GM21528 (cell line): ENCODE measurements around the gene BNIP2.
"Not testable (repeated sequence)": the region's sequence is repeated elsewhere in the genome, so short reads cannot be mapped to it uniquely, and the experiment has no call there.

Experiments used
- ATAC-seq: cut with Tn5 transposase; IDR thresholded peaks from one replicate; pipeline ENCODE4 v1.9.1; 2021; ENCODE audit warnings: mild to moderate bottlenecking, moderate library complexity; ENCODE audit not compliant: unreplicated experiment, low FRiP score

BNIP2 gene

DNA sequence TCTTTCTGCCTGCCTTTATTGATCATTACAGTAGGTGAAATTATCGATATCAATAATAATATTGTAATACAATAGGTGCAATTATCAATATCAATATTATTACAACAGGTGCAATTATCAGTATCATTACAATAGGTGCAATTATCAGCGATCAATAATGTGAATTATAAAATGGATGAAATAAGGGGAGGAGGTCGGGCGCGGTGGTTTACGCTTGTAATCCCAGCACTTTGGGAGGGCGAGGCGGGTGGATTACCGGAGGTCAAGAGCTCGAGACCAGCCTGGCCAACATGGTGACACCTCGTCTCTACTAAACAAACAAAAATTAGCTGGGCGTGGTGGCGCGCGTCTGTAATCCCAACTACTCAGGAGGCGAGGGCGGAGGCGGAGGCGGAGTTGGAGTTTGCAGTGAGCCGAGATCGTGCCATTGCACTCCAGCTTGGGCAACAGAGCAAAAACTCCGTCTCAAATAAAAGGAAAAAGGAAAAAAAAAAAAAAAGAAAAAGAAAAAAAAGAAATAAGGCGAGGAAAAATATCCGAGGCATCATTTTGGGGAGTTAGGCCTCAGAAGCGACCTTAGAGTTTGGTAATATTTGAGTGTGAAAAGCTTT, 611 bp upstream of the BNIP2 start:
- ATAC-seq, result no peak

DNA sequence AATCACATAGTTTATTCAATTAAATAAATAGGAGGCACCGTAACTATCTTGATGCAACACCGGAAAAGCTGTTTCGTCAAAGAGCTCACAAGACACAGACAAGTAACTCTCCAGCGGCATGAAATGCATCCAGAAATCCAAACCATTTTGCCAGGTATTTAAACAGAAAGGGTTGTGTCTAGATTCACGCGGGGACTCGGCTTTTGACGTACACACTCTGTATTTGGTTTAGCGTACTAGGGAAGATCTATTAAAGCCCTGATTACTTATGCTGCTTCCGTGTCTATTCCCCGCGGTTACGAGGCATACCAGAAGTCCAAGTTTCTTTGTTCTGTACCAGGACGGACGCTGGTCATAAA, 718 bp downstream of the BNIP2 start:
- ATAC-seq, result peak; percentile 1

DNA sequence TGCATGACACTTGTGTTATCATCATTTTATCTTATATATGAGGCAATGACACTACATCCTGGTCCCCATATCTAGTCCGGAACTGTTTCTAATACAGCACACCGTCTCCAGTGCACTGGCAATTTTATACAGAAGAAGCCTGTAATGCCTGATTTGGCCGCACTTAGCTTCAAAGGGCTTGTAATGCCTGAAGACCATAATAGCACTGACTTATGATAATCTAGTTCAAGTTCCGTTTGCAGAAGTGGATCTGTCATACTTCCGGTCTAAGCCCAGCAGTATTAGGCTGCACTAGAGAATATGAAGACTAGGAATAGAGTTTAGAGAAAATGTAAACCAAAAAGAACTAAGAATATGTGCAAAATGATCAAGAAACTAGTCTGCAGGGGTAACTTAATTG, 1.3 kb downstream of the BNIP2 start:
- ATAC-seq, result no peak

DNA sequence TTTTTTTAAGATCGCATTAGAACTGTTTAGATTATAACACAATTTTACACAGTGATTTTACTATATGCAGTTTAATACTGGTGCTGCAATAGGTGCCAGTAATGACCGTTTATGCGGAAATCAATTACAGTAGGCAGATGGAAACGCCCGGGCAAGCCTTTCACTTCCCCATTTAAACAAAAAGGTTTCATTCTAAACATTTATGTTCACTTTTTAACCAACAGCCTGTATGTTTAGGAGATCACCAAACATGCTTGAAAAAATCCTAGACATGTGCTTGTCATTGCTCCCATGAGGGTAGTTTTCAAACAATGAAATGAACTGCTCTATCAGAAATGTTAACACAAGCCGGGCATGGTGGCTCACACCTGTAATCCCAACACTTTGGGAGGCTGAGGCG, 2.7 kb downstream of the BNIP2 start:
- ATAC-seq, result no peak

DNA sequence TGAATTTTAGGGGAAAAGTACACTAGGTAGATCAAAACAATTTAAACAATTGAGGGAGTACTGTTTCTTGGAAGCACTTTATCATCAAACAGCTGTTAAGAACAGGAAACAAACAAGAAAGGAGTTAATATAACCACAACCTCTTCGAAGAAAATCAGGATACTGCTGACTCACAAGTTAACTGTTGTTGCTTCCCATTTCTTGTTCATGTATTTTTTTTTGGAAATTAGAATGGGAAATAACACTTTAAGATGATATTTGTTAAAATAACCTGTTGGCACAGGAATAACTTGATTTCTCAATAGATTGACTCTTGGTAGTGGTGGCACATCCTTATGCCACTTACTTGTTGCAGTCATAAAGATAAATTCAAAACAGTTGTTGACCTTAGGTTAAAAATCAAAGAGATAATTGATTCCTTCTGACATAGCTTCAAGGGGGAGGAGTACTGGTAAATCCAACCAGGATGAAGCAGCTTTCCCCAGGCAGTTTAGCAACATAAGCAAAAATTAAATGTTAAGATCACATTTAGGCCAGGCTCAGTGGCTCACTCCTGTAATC, 3.3 kb downstream of the BNIP2 start:
- ATAC-seq, result no peak

DNA sequence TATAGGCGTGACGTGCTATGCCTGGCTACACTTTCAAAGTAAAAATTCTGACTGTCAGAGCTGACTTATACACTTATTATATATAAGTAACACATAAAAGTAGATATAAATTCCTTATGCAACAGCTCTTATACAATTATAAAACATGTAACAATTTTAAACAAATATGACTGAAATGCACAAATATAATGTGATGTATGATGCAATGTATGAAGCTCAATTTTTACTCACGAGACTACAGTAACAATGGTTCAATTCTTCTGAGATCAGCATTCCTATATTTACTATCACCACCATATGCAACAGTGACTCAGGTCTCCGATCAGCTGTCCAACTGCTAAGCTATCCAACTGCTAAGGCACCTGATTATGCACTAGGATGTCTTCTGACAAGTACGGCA, 8.2 kb downstream of the BNIP2 start:
- ATAC-seq, result no peak

DNA sequence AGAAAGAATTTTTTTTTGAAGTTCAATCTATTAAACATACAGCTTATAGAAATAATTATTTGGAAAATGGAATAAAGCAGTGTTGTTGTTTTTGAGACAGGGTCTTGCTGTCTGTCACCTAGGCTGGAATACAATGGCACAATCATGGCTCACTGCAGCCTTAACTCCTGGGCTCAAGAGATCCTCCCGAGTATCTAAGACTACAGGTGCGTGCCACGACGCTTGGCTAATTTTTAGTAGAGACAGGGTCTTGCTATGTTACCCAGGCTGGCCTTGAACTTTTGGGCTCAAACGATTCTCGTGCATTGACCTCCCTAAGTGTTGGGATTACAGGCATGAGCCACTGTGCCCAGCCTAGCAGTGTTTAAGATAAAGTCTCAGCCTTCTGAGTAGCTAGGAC, 8.8 kb downstream of the BNIP2 start:
- no peak for ATAC-seq

DNA sequence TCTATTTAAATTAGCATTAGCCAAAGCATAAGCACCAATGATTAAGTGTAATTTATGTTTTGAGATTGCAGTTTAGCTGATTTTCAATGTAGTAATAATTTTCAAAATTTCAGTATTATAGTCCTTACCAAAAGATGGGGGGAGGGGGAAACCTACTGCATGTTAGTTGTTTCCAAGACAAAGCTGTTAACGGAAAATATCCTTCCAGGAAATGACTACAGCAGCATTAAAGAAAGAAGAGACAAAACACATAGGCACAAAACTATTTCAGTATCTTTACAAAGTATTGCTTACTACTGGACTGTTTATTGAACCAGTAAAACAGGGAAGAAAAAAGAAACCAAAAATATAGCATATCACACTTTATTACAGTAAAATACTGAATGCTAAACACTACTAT, 10.5 kb downstream of the BNIP2 start:
- no peak for ATAC-seq

DNA sequence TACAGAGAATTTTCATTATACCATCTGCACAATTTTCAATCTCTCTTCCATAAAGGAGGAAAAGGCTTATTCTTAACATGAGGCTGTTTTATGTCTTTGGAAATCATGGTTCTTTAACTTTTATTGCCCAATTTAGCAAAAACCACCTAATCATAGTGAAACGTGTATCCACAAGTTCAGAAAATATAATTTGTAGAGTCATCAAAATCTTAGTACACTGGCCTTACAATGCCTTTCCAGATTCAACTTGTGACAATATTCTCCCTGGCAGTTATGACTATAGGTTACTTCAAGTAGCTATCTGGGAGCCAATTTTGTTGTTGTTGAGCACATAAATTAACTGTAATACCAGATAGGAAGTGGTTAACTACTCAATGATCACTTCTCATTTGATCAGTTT, 10.9 kb downstream of the BNIP2 start:
- ATAC-seq, result no peak

DNA sequence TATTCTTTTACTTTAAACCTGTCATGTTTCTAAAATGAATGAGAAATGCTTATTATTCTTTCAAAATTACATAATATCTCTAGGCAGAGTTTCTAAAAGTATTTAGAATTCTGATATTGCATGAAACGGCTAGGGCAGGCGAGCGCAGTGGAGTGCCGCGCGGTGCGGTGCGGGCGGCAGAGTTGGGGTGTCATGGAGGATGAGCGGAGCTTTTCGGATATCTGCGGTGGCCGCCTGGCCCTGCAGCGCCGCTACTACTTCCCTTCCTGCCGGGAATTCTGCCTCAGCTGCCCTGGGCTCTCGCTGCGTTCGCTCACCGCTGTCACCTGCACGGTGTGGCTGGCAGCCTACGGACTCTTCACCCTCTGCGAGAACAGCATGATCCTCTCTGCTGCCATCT, 12.6 kb downstream of the BNIP2 start:
- ATAC-seq, result no peak

DNA sequence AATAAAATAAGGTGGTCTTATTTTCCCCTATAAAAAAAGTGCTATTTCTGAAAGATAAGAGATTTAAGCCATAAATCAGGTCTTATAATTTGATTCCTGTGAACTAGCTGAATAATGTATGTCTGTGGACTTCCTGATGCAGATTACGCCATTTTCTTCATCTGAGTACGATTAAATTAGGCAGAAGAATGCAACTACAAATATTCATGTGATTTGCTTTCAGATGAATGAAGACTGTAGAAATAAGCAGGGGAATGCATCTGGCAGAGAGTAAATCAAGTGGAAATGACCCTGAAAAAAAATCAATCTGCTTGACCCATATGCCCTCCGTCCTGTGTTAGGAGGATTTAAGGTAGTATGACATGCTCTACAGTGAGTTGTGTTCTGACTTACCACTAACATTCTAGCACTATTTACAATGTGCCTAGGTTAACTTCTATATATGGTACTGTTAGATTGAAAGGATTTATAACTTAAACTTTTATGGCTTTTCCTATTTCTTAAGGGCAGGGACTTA, 14.7 kb downstream of the BNIP2 start:
- ATAC-seq, result no peak

DNA sequence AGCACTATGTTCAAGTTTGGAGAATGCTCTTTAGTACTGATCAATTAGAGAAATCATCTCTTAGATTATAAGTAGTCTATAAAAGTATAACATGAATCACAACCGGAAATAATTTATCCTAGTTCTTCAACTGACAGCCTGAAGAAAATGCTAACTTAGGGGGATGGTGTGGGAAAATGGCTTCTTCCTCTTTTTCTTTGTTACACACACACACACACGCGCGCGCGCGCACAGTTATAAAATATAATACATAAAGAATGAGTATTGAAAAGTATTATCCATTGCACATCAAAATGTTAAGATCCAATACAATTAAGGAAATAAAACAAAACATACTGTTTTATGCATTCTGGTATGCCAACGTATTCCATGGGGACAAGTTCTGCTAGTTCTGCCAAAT, 20.6 kb downstream of the BNIP2 start:
- ATAC-seq, result no peak

DNA sequence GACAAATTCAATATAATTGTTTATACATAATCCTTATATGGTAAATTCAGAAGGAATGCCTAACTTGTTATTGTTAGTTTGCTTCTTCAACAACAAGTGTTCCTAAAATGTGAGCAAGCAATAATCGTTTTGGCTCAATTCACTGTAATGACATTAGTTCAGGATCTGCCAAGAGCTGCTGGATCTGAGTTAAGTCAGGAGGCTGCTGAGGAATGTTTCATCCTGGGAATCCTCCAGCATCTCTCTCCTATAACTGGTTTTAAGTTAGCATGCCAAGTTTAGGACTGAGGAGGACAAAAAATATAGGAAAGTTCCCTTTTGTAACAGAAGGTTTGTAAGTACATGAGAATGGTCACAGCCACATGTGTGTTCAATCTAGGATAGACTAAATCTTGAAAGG, 26.9 kb downstream of the BNIP2 start:
- ATAC-seq, result no peak

DNA sequence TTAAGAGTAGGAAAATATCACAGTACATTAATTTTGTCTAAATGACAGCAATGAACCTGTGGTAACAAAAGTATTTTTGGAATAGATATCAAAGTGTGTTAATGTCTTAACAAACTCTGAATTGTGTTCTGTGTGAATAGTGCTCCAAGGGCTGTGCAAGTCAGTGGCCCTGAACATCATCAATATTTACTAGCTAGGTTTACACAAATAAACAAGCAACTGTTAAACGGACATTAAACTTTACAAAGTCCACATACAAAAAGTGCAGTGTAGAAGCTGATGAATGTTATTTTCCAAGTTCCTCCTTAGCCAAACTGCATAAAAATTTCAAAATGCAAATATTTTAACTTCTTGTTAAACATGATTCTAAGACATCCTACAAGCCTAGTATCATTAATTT, 29.8 kb downstream of the BNIP2 start:
- no peak for ATAC-seq

DNA sequence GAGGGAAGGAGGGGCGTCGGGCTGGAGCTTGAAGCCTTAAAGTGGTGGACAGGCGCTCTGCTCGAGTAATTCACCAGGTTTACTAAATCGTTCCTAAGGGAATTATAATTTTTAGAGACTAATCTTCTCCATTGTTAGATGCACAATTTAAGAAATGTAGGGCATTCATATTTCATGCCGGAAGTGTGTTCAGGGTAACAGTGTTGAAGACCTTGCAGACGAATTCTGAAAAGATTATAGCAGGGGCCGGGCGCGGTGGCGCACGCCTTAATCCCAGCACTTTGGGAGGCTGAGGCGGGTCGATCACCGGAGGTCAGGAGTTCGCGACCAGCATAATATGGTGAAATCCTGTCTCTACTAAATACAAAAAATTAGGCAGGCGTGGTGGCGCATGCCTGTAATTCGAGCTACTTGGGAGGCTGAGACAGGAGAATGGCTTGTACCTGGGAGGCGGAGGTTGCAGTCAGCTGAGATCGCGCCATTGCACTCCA, 31.4 kb downstream of the BNIP2 start:
- no peak for ATAC-seq

DNA sequence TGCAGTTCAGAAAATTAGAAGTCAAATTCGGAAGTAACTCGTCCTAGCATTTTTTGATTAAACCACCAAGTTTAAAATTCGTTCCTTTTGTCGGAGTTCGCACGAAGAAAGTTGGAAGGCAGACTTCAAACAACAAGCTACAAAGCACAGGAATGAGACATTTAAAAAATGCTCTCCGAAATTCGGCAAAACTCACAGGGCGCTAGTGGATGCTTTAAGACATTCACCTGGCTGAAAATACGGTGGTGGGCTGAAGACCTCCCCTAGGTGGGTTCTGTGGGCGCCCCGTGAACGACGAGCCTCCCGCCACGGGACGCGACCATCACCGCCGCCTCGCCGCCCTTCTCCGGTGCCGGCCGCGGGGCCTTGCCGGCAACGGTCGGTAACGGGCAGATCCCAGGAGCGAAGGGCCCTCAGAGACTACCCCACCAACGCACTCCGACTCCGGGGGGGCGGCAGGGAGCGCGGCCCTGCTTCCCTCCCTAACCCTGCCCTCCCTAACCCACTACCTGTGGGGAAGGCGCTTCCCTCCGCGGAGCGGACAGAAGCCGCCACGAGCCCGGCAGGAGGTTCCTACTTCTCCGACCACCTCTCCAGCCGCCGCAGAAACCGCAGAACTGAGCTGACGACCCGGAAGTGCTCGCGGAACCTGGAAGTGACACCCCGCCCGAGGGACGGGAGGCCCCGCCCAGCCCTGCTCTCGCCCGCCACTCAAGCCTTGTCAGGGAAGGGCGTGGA, 32.1 kb downstream of the BNIP2 start, which contains the start of gene GTF2A2:
Gene GTF2A2 (minus strand): TSS at position 619 of the 738 bp plus-strand sequence. CDS start 5,238 bp downstream, outside the sequence.
- ATAC-seq, result peak; percentile 99

DNA sequence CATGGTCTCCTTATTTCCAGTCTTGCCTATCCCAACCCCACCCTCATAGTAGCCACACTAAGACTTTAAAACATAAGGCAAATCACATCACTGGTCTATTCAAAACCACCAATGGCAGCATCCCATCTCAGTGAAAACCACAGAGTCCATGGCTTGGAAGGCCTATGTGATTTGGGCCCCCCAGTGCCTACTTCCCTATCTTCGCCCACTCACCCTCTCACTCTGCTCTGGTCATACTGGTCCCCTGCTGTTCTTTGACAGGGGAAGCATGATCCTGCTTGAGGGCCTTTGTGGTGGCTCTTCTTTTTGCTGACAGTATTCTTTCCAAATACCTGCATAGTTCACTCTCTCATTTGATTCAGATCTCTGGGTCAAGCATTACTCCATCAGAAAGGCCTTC, 35.1 kb downstream of the BNIP2 start:
- ATAC-seq, result no peak

DNA sequence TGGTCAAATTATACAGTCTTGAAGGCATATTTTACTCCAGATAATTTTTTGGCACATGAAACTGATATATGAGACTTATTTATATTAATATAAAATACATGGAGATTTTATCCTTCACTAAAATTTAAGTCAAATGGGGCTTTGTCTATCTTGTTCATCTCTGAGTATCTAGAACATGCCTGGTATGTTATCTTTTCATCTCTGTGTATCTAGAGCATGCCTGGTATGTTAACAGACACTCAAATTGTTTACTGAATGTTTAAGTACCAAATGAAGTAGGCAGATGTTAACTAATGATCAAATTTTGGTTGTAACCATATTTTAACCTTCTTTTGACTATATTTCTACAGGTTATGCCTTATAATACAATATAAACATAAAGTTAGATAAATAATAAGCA, 39.5 kb downstream of the BNIP2 start:
- ATAC-seq, result no peak

DNA sequence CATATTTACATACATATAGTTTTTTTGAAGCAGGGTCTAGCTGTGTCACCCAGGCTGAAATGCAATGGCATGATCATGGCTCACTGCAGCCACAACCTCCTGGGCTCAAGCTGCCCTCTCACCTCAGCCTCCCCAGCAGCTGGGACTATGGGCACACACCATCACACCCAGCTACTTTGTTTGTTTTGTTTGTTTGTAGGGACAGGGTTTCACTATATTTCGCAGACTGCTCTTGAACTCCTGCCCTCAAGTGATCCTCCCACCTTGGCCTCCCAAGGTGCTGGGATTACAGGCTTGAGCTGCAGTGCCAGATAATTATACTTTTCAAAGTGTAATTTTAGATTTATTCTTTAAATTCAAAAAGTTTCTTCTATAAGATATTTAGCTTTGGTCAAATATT, 42.0 kb downstream of the BNIP2 start:
- no peak for ATAC-seq

DNA sequence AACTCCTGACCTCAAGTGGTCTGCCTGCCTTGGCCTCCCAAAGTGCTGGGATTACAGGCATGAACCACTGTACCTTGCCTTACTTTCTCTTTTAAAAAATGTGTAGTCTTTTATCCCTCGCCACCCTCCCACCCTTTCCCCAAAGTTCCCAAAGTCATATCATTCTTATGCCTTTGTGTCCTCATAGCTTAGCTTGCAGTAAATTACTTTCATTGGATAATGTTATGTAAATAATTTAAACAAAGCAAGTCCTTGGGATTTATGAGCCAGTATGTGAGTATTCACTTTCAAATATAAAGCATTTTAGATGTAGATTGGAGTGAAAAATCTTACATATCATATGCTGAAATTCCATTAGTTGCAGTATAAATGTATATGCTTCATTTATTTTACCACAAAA, 42.8 kb downstream of the BNIP2 start:
- no peak for ATAC-seq

DNA sequence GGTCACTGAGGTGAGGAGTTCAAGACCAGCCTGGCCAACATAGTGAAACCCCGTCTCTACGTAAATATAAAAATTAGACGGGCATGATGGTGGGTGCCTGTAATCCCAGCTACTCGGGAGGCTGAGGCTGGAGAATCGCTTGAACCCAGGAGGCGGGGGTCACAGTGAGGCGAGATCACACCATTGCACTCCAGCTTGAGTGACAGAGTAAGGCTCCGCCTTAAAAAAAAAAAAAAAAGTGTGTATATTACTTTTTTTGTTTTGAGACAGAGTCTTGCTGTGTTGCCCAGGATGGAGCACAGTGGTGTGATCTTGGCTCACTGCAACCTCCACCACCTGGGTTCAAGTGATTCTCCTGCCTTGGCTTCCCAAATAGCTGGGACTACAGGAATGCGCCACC, 43.3 kb downstream of the BNIP2 start:
- not testable (repeated sequence) for ATAC-seq

DNA sequence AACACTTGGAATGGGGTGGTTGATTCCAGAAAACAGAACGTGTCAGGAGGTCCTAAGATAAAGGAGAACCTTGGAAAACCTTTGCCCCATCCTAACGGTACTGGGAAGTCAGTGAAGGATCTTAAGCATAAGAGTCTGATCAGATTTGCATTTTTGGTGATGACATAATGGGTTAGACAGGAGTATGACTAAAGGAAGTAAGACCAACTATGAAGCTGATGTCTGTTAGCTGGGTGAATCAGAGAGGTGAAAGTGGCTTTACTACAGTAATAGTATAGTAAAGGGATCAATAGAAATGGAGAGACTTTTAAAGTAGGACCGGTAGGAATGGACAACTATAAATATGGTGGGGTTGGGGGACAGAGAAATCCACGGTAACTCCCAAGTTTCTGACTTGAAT, 44.4 kb downstream of the BNIP2 start:
- ATAC-seq, result no peak
